Tibial nerve (tissue), 4 donors: Measurements from ENCODE around the gene PDSS2. TPM values are rescaled to one million over a fixed set of nuclear protein-coding genes. Genes with fewer than 3 reads are reported as not detected.
"Not testable (repeated sequence)": the region's sequence is repeated elsewhere in the genome, so short reads cannot be mapped to it uniquely, and the experiment has no call there.

Source experiments
- DNase-seq, 2 donors: peaks; one replicate each; pipeline ENCODE4 v3.0.0-alpha.2; 2019; ENCODE audit warnings: low spot score in 2 of 2
- H3K27ac ChIP-seq, 4 donors: fragments of 200-600 bp; sonication (generic) in 3 of 4; one replicate each; pipeline ENCODE4 v1.5.1; 2017 to 2019; ENCODE audit warnings: mild to moderate bottlenecking in 1 of 4
- H3K27me3 ChIP-seq, 2 donors: fragments of 200-600 bp; sonication (generic) in 1 of 2; one replicate each; pipeline versions ENCODE4 v1.5.1 to v1.6.0; 2017 to 2019
- H3K36me3 ChIP-seq, 3 donors: fragments of 200-600 bp; sonication (generic); one replicate each; pipeline ENCODE4 v1.5.1; 2018 to 2019
- H3K4me1 ChIP-seq, 4 donors: fragments of 200-600 bp; sonication (generic) in 3 of 4; one replicate each; pipeline ENCODE4 v1.5.1; 2017 to 2019
- H3K4me3 ChIP-seq, 4 donors: fragments of 200-600 bp; sonication (generic) in 3 of 4; one replicate each; pipeline ENCODE4 v1.5.1; 2017 to 2019; ENCODE audit warnings: mild to moderate bottlenecking in 1 of 4, moderate library complexity in 1 of 4
- H3K9me3 ChIP-seq, 4 donors: fragments of 200-600 bp; sonication (generic) in 3 of 4; one replicate each; pipeline ENCODE4 v1.5.1; 2017 to 2019
- CTCF ChIP-seq, 5 experiments: fragments of 200-600 bp in 3 of 5; fragments of 450-650 bp in 2 of 5; sonication (generic) in 3 of 5; IDR thresholded peaks; one replicate each; pipeline ENCODE4 v1.5.1; 2016 to 2019; ENCODE audit warnings: antibody characterized with exemption in 5 of 5, mild to moderate bottlenecking in 3 of 5, moderate library complexity in 2 of 5
- EP300 ChIP-seq, 2 donors: sonication (generic); formaldehyde crosslinking; IDR thresholded peaks; one replicate each; pipeline ENCODE4 v1.6.1; 2017; ENCODE audit warnings: antibody characterized with exemption in 2 of 2, mild to moderate bottlenecking in 1 of 2
- POLR2A ChIP-seq, 2 donors: fragments of 450-650 bp; IDR thresholded peaks; one replicate each; pipeline ENCODE4 v1.6.1; 2017; ENCODE audit warnings: antibody characterized with exemption in 2 of 2, mild to moderate bottlenecking in 2 of 2, moderate library complexity in 2 of 2
- WGBS, 2 donors: methylation state at CpG; one replicate each; pipeline ENCODE4 v1.1.5; 2018; 5-methylcytosine and 5-hydroxymethylcytosine counted together
- total RNA-seq, 4 donors: library from RNA; depleted of rRNA; stranded (reverse); fragments of >200 nt; gene quantifications; one replicate each; pipeline ENCODE4 v1.1.0, GENCODE V29; 2016

PDSS2 gene
- total RNA-seq, 4 donors from 2014 or later: 8.2 to 9.4 (median 8.6) TPM

GRCh38 chr6:107280791-107281190 lies 178.6 kb downstream of the PDSS2 start:
- H3K4me1 ChIP-seq: no peaks in the 10 kb centered on the region
- no peaks in the 10 kb centered on the region for H3K36me3 ChIP-seq
- TF ChIP-seq POLR2A (IDR thresholded peaks at IDR 0.05): no peak
- no peak for TF ChIP-seq EP300 (IDR thresholded peaks at IDR 0.05)
- H3K27ac ChIP-seq: no peak overlapping the region
- H3K4me3 ChIP-seq: no peak overlapping the region
- DNase-seq: no peak
- no peaks in the 10 kb centered on the region for H3K27me3 ChIP-seq
- H3K9me3 ChIP-seq: no peaks in the 10 kb centered on the region
- 94 to 97% methylated on average over 2 of the region's 2 CpGs for WGBS, 2 donors

GRCh38 chr6:107280001-107280400 lies 179.4 kb downstream of the PDSS2 start:
- H3K27ac ChIP-seq, H3K9me3 ChIP-seq, DNase-seq, H3K4me1 ChIP-seq, H3K4me3 ChIP-seq, H3K27me3 ChIP-seq, H3K36me3 ChIP-seq: not testable (repeated sequence)
- WGBS, 2 donors: 85 to 89% methylated on average over 7 of the region's 7 CpGs

GRCh38 chr6:107275330-107275865 lies 184.0 kb downstream of the PDSS2 start:
- TF ChIP-seq EP300 (IDR thresholded peaks at IDR 0.05) (no peak), POLR2A (IDR thresholded peaks at IDR 0.05) (no peak), CTCF (IDR thresholded peaks at IDR 0.05) (no peak)
- H3K4me1 ChIP-seq: no peaks in the 10 kb centered on the region
- 81 to 92% methylated on average over 2 of the region's 2 CpGs for WGBS, 2 donors

GRCh38 chr6:107274288-107274687 lies 185.1 kb downstream of the PDSS2 start:
- Histone ChIP-seq H3K9me3 (no peaks in the 10 kb centered on the region), H3K4me1 (no peaks in the 10 kb centered on the region), H3K27ac (no peak overlapping the region), H3K4me3 (no peak overlapping the region), H3K27me3 (no peaks in the 10 kb centered on the region), H3K36me3 (peaks cover 0 to 8% (median 0%) of the 10 kb centered on the region in 3 donors)
- TF ChIP-seq EP300 (IDR thresholded peaks at IDR 0.05): no peak
- no peak for TF ChIP-seq POLR2A (IDR thresholded peaks at IDR 0.05)
- TF ChIP-seq CTCF (IDR thresholded peaks at IDR 0.05): no peak
- no peak for DNase-seq
- 77 to 91% methylated on average over 1 of the region's 1 CpG for WGBS, 2 donors

More at GRCh38 chr6:107275330-107275865, 184.0 kb downstream of the PDSS2 start:
- Histone ChIP-seq H3K4me3 (no peak overlapping the region), H3K9me3 (no peaks in the 10 kb centered on the region), H3K27me3 (no peaks in the 10 kb centered on the region), H3K36me3 (peaks cover 0 to 2% (median 0%) of the 10 kb centered on the region in 3 donors), H3K27ac (no peak overlapping the region)
- no peak for DNase-seq

- TF ChIP-seq POLR2A (IDR thresholded peaks at IDR 0.05) (no peak), CTCF (IDR thresholded peaks at IDR 0.05) (no peak), EP300 (IDR thresholded peaks at IDR 0.05) (no peak)
- Histone ChIP-seq H3K4me3 (no peak overlapping the region), H3K36me3 (peaks cover 0 to 8% (median 0%) of the 10 kb centered on the region in 3 donors), H3K4me1 (no peaks in the 10 kb centered on the region), H3K9me3 (no peaks in the 10 kb centered on the region), H3K27ac (no peak overlapping the region), H3K27me3 (no peaks in the 10 kb centered on the region)
- WGBS, 2 donors: 91 to 96% methylated on average over 2 of the region's 2 CpGs
- no peak for DNase-seq
These were observed 187.1 kb downstream of the PDSS2 start for GRCh38 chr6:107272246-107272645.

GRCh38 chr6:107271208-107271790 lies 188.1 kb downstream of the PDSS2 start:
- Histone ChIP-seq H3K4me3 (no peak overlapping the region), H3K27ac (no peak overlapping the region), H3K36me3 (peaks cover 0 to 8% (median 0%) of the 10 kb centered on the region in 3 donors), H3K9me3 (no peaks in the 10 kb centered on the region), H3K27me3 (no peaks in the 10 kb centered on the region), H3K4me1 (no peaks in the 10 kb centered on the region)
- TF ChIP-seq EP300 (IDR thresholded peaks at IDR 0.05) (no peak), POLR2A (IDR thresholded peaks at IDR 0.05) (no peak), CTCF (IDR thresholded peaks at IDR 0.05) (no peak)
- DNase-seq: no peak
